ENCODE measurements around the gene SNX4.
A peak's percentile ranks its signal among the peaks of the same experiment; 100 is the strongest.

SNX4 gene

GRCh38 chr3:125403789-125404188, 116.2 kb downstream of the SNX4 start:
- DNase-seq (ENCODE audit: low read depth), result peak; percentile 30

- DNase-seq (ENCODE audit: low read depth), result no peak
Measured at GRCh38 chr3:125402639-125403038, 117.4 kb downstream of the SNX4 start.

- peak; percentile 2 for DNase-seq (ENCODE audit: low read depth)
Measured at GRCh38 chr3:125401402-125401801, 118.6 kb downstream of the SNX4 start.

- DNase-seq (ENCODE audit: low read depth), result no peak
Measured at GRCh38 chr3:125398952-125399351, 121.0 kb downstream of the SNX4 start.

Measured in amniotic epithelial cell (primary cell).